ENCODE results near the gene ACSM2B. TPM values are rescaled to one million over a fixed set of nuclear protein-coding genes. Genes with fewer than 3 reads are reported as not detected.
"Not testable (repeated sequence)": the region's sequence is repeated elsewhere in the genome, so short reads cannot be mapped to it uniquely, and the experiment has no call there.

The ACSM2B gene, protein sequence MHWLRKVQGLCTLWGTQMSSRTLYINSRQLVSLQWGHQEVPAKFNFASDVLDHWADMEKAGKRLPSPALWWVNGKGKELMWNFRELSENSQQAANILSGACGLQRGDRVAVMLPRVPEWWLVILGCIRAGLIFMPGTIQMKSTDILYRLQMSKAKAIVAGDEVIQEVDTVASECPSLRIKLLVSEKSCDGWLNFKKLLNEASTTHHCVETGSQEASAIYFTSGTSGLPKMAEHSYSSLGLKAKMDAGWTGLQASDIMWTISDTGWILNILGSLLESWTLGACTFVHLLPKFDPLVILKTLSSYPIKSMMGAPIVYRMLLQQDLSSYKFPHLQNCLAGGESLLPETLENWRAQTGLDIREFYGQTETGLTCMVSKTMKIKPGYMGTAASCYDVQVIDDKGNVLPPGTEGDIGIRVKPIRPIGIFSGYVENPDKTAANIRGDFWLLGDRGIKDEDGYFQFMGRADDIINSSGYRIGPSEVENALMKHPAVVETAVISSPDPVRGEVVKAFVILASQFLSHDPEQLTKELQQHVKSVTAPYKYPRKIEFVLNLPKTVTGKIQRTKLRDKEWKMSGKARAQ
- not detected for total RNA-seq
- long read RNA-seq = 0 reads

DNA sequence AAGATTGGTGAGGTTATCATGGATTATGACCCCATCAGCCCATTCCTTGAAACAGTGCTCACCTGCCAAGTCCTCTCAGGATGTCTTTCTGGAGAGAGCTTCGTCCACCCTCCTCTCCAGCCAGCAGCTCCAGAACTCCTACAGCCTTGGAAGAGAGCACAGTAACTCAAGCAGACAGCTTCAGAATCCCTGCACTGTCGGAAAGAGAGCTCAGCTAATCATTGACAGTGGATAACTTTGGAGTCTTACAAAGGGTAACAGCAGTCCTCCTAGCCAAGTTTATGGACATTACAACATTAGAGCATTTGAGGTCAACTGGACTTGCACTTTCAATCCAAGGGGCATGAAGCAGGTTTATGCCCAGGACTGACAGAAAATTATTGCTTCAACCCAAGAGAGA is at the start of gene ACSM2B:
TSS of gene ACSM2B (minus strand) at position 223 of the 400 bp plus-strand sequence. CDS start 11,522 bp downstream, outside the sequence.
- not testable (repeated sequence) for DNase-seq (ENCODE audit: low spot score)

DNA sequence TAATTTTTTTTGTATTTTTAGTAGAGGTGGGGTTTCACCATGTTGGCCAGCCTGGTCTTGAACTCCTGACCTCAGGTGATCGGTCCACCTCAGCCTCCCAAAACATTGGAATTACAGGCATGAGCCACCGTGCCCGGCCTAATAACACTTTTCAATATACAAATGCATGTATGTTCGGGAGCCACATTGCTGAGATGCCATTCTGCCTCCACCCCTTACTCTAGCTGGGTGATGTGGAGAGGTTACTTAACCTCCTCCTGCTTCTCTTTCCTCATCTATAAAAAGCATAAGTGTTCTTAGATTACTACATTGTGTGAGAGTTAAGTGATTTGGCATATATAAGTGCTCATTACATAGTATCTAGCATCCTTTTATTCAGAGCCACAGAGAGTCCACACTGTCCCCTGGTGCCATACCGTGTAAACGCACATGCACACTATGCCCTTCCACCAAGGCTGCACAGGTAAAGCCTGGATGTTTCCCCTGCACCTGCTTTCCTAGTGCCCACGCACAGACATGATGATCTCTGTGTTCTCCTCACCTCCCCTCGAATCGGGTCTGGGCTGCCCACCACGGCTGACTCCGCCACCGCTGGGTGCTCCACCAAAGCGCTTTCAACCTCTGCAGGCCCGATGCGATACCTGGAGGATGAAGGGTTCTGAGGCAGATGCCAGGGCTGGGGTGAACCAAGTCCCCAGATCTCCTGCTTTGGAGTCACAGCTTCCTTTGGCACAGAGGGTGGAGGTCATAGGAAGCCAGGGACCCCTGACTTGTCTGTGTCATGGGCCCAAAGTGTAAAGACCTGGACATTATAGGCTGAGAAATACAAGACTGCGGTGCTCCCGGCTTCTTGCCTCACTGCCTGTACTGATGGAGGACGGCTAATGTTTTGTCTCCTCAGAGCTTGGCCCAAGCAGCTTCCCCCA is 49.0 kb upstream of the ACSM2B start:
- DNase-seq (ENCODE audit: low spot score) = no peak

DNA sequence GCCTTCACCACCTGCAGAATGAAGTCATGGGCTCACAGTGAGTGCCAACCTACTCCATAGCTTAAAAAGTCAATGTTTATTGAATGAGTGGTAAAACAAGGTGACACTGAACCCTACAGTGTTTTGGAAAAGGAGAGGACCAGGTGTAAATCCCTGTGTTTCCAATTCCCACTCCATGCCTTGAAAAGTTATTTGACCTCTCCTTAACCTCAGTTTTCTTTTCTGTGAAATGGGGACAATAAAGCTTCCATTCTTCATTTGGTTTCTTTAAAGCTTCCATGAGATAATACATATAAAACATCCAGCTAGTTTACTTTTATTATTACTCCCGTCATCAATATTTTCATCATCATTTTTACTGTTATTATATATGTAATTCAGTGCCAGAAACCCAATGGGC is 48.0 kb upstream of the ACSM2B start:
- no peak for DNase-seq (ENCODE audit: low spot score)

DNA sequence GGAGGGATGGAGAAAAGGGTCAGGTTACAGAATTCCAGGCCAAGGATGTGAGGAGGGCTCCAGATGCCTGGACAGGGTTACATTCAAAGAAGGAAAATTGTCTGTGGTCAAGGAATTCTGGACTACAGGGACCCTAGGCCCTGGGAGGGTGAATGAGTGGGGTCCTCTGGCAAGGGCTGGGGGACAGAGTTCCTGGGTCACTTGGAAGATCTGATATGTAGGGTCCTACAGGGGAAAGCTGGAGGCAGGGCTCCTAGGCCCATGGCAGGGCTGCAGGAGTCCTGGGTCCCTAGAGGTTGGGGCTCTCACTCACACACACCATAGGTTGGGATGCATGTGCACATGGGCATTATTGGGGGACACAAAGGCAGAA is 46.3 kb upstream of the ACSM2B start:
- no peak for DNase-seq (ENCODE audit: low spot score)

DNA sequence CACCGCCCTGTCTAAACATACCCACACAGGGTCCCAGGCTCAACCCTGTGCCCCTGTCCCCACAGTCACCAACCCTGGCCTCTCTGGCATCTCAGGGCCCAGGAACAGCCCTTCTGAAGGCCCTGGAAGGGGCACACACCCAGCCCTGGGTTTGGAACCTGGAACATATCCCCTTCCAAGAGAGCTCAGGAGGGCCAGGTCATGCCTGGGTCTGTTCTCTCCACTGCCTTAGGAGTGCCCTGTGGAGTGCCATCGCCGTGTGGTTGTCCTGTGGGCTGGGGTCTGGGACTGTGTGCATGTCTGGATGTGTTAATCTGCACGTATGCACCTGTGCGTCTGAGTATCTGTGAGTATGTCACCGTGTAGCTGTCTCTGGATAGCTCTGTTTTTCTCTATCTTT is 45.2 kb upstream of the ACSM2B start:
- no peak for DNase-seq (ENCODE audit: low spot score)

- DNase-seq (ENCODE audit: low spot score) = no peak
Measured at GRCh38 chr16:20620770-20621169, 44.6 kb upstream of the ACSM2B start.

DNA sequence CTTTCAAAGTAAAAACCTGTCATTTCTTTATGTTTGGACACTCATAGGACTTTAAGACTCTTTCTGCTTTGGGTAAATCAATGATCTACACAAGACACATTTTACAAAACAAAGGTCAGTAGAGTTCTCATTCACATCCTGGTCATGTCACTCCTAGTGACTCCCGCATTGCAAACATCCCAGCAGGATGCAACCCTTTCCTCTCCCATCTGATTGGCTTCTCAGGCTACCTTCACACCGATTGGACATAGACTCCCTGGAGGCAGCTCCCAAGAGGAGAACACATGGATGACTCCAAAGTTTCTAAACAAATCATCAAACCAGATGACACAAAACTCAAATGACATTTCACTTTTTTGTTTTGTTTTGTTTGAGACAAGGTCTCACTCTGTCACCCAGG is 43.8 kb upstream of the ACSM2B start:
- no peak for DNase-seq (ENCODE audit: low spot score)

DNA sequence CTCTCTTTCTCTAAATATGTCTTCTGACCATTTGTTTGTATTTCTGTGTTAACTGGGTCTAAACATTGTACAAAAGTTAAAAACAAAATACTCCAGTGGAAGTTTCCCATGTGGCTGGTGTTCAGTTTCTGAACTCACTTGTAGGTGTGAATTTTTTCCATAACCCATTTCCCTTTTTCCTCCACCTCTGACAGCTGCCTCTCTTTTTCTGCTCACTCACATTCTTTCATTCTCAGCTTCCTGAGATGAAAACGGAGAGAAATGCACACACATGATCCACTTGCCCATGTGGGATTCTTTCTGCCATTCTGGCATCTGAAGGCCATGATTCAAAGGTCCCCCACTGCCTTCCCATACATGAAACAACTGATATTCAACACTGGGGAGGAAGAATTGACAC is 41.1 kb upstream of the ACSM2B start:
- no peak for DNase-seq (ENCODE audit: low spot score)

- DNase-seq (ENCODE audit: low spot score) = no peak
Measured at GRCh38 chr16:20614186-20615141, 38.3 kb upstream of the ACSM2B start.

GRCh38 chr16:20613481-20614185 is 37.5 kb upstream of the ACSM2B start:
- no peak for DNase-seq (ENCODE audit: low spot score)

DNA sequence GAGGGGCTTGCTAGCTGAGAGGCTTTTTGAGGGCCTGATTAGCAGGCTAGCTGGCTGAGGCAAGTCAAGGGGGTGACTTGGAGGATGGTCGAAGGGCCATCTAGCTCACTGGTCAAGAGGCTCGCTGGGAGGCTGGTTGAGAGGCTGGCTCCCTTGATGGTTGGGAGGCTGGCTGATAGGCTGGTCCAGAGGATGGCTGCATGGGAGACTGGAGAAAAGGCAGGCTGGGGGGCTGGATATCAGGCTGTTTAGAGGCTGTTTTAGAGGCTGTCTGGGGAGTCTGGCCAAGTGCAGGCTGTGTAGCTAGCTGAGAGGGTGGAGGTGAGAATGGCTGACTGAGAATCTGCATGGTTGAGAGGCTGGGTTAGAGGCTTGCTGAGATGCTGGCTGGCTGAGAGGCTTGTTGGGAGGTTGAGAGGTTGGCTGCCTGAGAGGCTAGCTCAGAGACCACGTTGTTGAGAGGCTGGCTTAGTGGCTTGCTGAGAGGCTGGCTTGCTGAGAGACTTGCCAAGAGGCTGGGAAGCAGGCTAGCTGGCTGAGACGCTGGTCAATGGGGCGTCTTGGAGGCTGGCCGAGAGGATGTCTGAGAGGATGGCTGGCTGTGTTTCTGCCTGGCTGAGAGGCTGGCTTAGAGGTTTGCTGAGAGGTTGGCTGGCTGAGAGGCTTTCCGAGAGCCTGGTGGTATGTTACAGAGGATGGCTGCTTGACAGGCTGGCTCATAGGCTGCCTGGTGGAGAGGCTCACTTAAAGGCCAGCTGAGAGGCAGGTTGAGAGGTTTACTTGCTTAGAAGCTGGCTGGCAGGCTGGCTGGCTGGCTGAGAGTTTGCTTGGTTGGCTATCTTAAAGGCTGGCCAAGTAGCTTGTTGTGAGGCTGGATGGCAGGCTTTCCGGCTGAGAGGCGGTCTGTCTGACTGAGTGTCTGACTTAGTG is 36.6 kb upstream of the ACSM2B start:
- no peak for DNase-seq (ENCODE audit: low spot score)

DNA sequence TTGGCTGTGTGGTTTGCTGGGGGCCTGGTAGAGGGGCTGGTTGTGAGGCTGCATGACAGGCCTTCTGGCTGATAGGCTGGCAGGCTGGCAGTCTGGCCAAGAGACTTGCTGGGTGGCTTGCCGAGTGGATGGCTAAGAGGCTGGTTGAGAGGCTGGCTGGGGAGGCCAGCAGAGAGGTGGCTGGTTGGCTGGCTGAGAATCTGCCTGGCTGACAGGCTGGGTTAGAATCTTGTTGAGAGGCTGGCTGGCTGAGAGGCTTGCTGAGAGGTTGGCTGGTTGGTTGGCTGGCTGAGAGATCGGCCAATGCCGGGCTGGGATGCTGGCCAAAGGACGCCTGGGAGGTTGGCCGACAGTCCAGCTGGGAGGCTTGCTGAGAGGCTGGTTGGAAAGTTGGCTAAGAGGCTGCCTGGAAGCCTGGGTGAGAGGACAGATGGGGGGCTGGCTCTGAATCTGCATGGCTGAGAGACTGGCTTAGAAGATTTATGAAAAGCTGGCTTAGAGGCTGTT is 35.9 kb upstream of the ACSM2B start:
- DNase-seq (ENCODE audit: low spot score) = no peak

DNA sequence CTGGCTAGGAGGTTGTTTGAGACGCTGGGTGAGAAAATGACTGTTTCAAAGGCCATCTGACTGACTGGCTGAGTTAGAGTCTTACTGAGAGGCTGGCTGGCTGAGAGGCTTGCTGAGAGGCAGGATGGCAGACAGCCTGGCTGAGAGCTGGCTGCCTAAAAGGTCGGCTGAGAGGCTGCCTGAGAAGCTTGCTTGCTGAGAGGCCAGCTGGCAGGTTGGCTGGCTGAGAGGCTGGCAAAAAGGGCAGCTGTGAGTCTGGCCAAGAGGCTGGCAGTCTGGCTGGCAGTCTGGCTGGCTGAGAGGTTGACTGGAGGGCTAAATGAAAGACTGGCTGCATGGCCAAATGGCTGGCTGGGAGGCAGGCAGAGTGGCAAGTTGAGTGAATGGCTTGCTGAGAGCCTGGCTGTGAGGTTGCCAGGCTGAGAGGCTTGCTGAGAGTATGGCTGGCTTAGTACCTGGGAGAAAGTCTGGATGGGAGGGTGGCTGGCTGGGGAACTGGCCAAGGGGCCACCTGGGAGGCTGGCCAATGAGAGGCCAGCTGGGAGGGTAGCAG is 35.3 kb upstream of the ACSM2B start:
- DNase-seq (ENCODE audit: low spot score) = no peak

GRCh38 chr16:20610892-20611349 is 34.8 kb upstream of the ACSM2B start:
- DNase-seq (ENCODE audit: low spot score) = no peak

GRCh38 chr16:20610211-20610891 is 34.2 kb upstream of the ACSM2B start:
- DNase-seq (ENCODE audit: low spot score) = no peak

DNA sequence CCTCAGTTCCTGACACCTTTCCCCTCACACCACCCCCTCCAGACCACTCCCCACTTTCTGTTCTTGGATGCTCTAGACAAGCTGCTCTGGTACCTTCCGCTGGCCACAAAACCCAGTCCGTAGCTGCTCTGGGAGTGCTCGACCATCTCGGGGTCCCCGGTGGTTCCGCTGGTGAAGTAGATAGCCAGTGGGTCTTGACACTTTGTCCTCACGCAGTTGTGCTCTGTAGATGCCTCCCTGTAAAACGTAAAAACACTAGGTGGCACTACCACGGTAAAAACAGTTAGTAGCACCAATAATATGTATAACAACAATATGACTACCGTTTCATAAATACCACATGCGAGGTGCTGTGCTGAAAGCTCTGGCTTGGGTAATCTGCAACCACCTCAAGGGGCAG is 26.0 kb upstream of the ACSM2B start:
- DNase-seq (ENCODE audit: low spot score) = not testable (repeated sequence)

GRCh38 chr16:20599475-20599874 is 23.3 kb upstream of the ACSM2B start:
- not testable (repeated sequence) for DNase-seq (ENCODE audit: low spot score)

Data from mesenteric fat pad (tissue), 1 donor.